Thymus (tissue), 11 donors: ENCODE data around the gene ANKRD52. TPM values are rescaled to one million over a fixed set of nuclear protein-coding genes. Genes with fewer than 3 reads are reported as not detected.

Experiments
- DNase-seq, 9 donors: peaks; one replicate each; pipeline ENCODE4 v3.0.0-alpha.2; 2013; ENCODE audit warnings: low spot score in 9 of 9, low read depth in 6 of 9, missing footprints in 1 of 9
- H3K27ac ChIP-seq, 2 donors: one replicate each; pipeline ENCODE4 v1.5.1; 2013; ENCODE audit warnings: control low read depth in 1 of 2, low read depth in 1 of 2, low read length in 1 of 2, mild to moderate bottlenecking in 1 of 2, moderate library complexity in 1 of 2
- H3K27me3 ChIP-seq, 2 donors: one replicate each; pipeline ENCODE4 v1.5.1; 2013; ENCODE audit warnings: low read length in 1 of 2; ENCODE audit not compliant: control insufficient read depth in 2 of 2, insufficient read depth in 1 of 2
- H3K36me3 ChIP-seq, 2 donors: one replicate each; pipeline ENCODE4 v1.5.1; 2013; ENCODE audit warnings: low read length in 1 of 2, mild to moderate bottlenecking in 1 of 2, moderate library complexity in 1 of 2; ENCODE audit not compliant: control insufficient read depth in 2 of 2, insufficient read depth in 2 of 2
- H3K4me1 ChIP-seq, 2 donors: one replicate each; pipeline ENCODE4 v1.5.1; 2013; ENCODE audit warnings: low read length in 2 of 2; ENCODE audit not compliant: control insufficient read depth in 2 of 2, insufficient read depth in 2 of 2
- H3K4me3 ChIP-seq, 2 donors: one replicate each; pipeline ENCODE4 v1.5.1; 2013; ENCODE audit warnings: low read length in 2 of 2, control low read depth in 1 of 2, mild to moderate bottlenecking in 1 of 2
- H3K9me3 ChIP-seq, 2 donors: one replicate each; pipeline ENCODE4 v1.5.1; 2013; ENCODE audit warnings: low read length in 1 of 2, mild to moderate bottlenecking in 1 of 2; ENCODE audit not compliant: control insufficient read depth in 2 of 2, insufficient read depth in 1 of 2
- WGBS: extraction: QIAGEN DNeasy Blood & Tissue Kit; methylation state at CpG from one replicate; pipeline ENCODE4 v1.1.7; 2013; 5-methylcytosine and 5-hydroxymethylcytosine counted together
- polyA plus RNA-seq: library from polyadenylated mRNA; stranded (reverse); fragments of 200-250 nt; gene quantifications from one replicate; pipeline ENCODE4 v1.2.3, GENCODE V29; 2013
- total RNA-seq: library from RNA; stranded (reverse); fragments of 120-200 nt; gene quantifications from one replicate; pipeline ENCODE4 v1.2.4, GENCODE V29; 2013
- donor health status: healthy.

The ANKRD52 gene
- total and polyA plus RNA-seq, 2 donors: 2.9 to 7.9 TPM

- 99% methylated on average over 6 of the region's 6 CpGs for WGBS
- Histone ChIP-seq H3K9me3 (no peaks in the 10 kb centered on the region), H3K4me3 (no peak overlapping the region), H3K4me1 (no peaks in the 10 kb centered on the region), H3K27me3 (no peaks in the 10 kb centered on the region), H3K27ac (no peak overlapping the region), H3K36me3 (peaks cover 35 to 47% of the 10 kb centered on the region in 2 donors)
- DNase-seq: no peak
Measured at GRCh38 chr12:56236091-56236490, 22.1 kb downstream of the ANKRD52 start.

DNA sequence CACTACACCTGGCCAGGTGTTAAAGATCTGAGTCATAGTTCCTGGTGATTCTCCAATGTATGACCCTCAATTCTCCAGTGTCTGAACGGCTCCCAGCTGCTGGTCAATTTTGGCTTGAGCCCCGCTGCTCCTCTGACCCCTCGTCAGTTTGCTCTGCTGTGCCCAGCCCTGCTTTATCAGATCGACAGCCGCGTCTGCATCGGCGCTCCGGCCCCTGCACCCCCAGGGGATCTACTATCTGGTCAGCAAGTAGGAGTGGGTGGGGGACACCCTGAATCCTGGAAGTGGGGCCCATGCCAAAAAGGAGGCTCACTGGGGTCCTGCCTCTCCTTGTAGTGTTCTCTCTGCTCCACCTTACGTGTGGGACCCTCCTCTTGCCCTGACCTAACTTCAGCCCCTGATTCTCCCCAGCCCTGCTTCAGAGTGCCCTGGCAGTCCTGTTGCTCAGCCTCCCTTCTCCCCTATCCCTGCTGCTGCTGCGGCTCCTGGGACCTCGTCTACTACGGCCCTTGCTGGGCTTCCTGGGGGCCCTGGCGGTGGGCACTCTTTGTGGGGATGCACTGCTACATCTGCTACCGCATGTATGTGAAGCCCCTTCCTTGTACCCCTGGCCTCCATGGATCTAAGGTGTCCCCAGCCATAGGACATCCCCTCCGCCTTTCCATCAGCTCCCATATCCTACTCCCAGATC, 23.3 kb downstream of the ANKRD52 start:
- H3K27ac ChIP-seq: no peak overlapping the region
- H3K9me3 ChIP-seq: no peaks in the 10 kb centered on the region
- no peaks in the 10 kb centered on the region for H3K4me1 ChIP-seq
- H3K4me3 ChIP-seq: no peak overlapping the region
- no peaks in the 10 kb centered on the region for H3K27me3 ChIP-seq
- 97% methylated on average over 16 of the region's 16 CpGs for WGBS
- DNase-seq: no peak
- peaks cover 23 to 35% of the 10 kb centered on the region in 2 donors for H3K36me3 ChIP-seq

DNA sequence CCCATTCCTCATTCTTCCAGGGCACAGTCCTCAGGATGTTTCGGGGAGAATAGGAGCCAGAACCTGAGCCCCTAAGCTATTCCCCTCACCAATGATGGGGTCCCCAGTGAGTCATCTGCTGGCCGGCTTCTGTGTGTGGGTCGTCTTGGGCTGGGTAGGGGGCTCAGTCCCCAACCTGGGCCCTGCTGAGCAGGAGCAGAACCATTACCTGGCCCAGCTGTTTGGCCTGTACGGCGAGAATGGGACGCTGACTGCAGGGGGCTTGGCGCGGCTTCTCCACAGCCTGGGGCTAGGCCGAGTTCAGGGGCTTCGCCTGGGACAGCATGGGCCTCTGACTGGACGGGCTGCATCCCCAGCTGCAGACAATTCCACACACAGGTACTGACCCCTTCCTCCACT, 27.0 kb downstream of the ANKRD52 start:
- DNase-seq: no peak
- no peaks in the 10 kb centered on the region for H3K27me3 ChIP-seq
- H3K27ac ChIP-seq: no peak overlapping the region
- 96% methylated on average over 11 of the region's 11 CpGs for WGBS
- no peaks in the 10 kb centered on the region for H3K9me3 ChIP-seq
- peaks cover 0 to 14% of the 10 kb centered on the region in 2 donors for H3K36me3 ChIP-seq
- H3K4me3 ChIP-seq: no peak overlapping the region
- no peaks in the 10 kb centered on the region for H3K4me1 ChIP-seq

GRCh38 chr12:56230432-56231183, 27.6 kb downstream of the ANKRD52 start:
- Histone ChIP-seq H3K27ac (no peak overlapping the region), H3K36me3 (peaks cover 0 to 10% of the 10 kb centered on the region in 2 donors), H3K4me1 (no peaks in the 10 kb centered on the region), H3K4me3 (no peak overlapping the region), H3K27me3 (no peaks in the 10 kb centered on the region), H3K9me3 (no peaks in the 10 kb centered on the region)
- no peak for DNase-seq
- WGBS: 94% methylated on average over 8 of the region's 8 CpGs

DNA sequence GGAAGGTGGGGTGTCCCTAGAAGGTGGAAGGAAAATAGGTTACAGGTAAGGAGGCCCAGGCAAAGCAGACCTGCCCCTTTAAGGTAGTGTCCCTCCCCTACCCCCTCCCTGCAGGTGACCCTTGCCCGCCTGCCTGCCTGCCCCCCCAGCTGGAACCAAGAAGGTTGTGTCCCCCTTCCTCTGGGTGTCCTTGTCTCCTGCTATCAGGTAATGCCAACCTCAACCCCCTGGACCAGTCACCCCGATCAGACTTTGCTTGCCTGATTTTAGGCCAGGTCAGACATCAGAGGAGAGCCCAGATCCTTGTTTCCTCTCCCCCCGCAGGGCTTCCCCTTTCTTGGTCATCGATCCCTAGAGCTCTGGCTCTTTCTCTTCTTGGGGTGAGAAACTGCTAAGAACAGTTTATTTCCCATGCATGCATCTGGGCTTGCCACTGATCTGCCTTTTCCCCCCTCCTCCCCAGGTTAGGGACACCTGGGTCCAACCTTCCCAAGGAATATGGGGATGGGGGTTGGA, 28.2 kb downstream of the ANKRD52 start, which contains the start of gene SLC39A5:
Gene SLC39A5, plus strand, starts transcription at position 136 of the 516 bp plus-strand sequence. CDS start 1,224 bp downstream, outside the sequence.
- WGBS: 73% methylated on average over 4 of the region's 4 CpGs
- DNase-seq: no peak
- Histone ChIP-seq H3K9me3 (no peaks in the 10 kb centered on the region), H3K27ac (no peak within 1 kb of the TSS), H3K27me3 (no peaks in the 10 kb centered on the region), H3K4me1 (no peaks in the 10 kb centered on the region), H3K4me3 (no peak within 1 kb of the TSS), H3K36me3 (peaks cover 0 to 7% of the 10 kb centered on the region in 2 donors)

GRCh38 chr12:56229082-56229481, 29.1 kb downstream of the ANKRD52 start:
- no peaks in the 10 kb centered on the region for H3K9me3 ChIP-seq
- H3K27me3 ChIP-seq: no peaks in the 10 kb centered on the region
- peaks cover 0 to 7% of the 10 kb centered on the region in 2 donors for H3K36me3 ChIP-seq
- H3K4me3 ChIP-seq: no peak overlapping the region
- WGBS: 93% methylated on average over 7 of the region's 7 CpGs
- H3K27ac ChIP-seq: no peak overlapping the region
- DNase-seq: no peak
- peaks cover 0 to 7% of the 10 kb centered on the region in 2 donors for H3K4me1 ChIP-seq

DNA sequence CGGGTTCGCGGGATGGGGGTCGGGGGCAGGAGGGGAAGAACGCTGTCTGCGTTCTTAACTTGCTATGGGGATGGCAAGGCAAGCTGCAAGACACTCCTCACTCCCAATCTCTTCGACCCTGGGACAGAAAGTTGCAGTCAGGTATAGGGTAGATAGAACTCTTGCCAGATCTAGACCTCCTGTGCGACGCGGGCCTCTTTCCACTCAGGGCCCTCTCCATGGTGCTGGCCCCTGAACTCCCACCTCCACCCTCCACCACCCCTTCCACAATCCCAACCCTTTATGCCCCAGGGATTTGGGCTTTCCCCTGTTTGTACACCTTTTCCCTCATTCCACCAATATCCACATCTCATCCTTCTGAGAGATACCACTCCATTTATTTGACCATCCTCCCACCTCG, 33.2 kb downstream of the ANKRD52 start:
- WGBS: 89% methylated on average over 11 of the region's 11 CpGs
- H3K27me3 ChIP-seq: no peaks in the 10 kb centered on the region
- H3K4me1 ChIP-seq: peaks cover 14 to 38% of the 10 kb centered on the region in 2 donors
- DNase-seq: no peak
- H3K36me3 ChIP-seq: peaks cover 0 to 7% of the 10 kb centered on the region in 2 donors
- H3K4me3 ChIP-seq: peak overlapping the region in 1 of 2 donors; percentile 60
- peak overlapping the region in 1 of 2 donors; percentile 77 for H3K27ac ChIP-seq
- peaks cover 0 to 6% of the 10 kb centered on the region in 2 donors for H3K9me3 ChIP-seq

GRCh38 chr12:56224102-56224701, 34.0 kb downstream of the ANKRD52 start, which contains the start of gene NABP2:
Gene NABP2, plus strand, starts transcription at chr12:56224342. Its CDS starts 515 bp downstream, at chr12:56224857.
- peaks cover 0 to 7% of the 10 kb centered on the region in 2 donors for H3K36me3 ChIP-seq
- H3K27me3 ChIP-seq: no peaks in the 10 kb centered on the region
- peak within 1 kb of the TSS; percentile 77 to 86 for H3K27ac ChIP-seq
- under 1% methylated on average over 41 of the region's 41 CpGs for WGBS
- H3K4me1 ChIP-seq: peaks cover 14 to 38% of the 10 kb centered on the region in 2 donors
- peak; percentile 76 to 93 (median 86) for DNase-seq
- peak within 1 kb of the TSS; percentile 51 to 60 for H3K4me3 ChIP-seq
- H3K9me3 ChIP-seq: peaks cover 0 to 6% of the 10 kb centered on the region in 2 donors
